Activated B cell treated with CpG ODN at 0.5 μM for 24 hours (primary cell): ENCODE results near the gene GAL3ST1. TPM values are rescaled to one million over a fixed set of nuclear protein-coding genes. Genes with fewer than 3 reads are reported as not detected.

Experiments used
- ATAC-seq: fragments of 200-7000 bp; cut with Tn5 transposase; one replicate; pipeline ENCODE4 v1.10.0; 2021; ENCODE audit warnings: low read depth, mild to moderate bottlenecking, moderate library complexity
- CTCF ChIA-PET: fragments of 350-600 bp; sonication (Branson Sonifier 250); formaldehyde crosslinking; loops from one replicate; lab custom pipeline; 2021; ENCODE audit warnings: antibody characterized with exemption; lab: Charles Lee
- POLR2A ChIA-PET: fragments of 350-600 bp; sonication (Branson Sonifier 250); formaldehyde crosslinking; loops from one replicate; lab custom pipeline; 2021; ENCODE audit warnings: antibody characterized with exemption; lab: Charles Lee
- DNase-seq: peaks from one replicate; pipeline ENCODE4 v3.0.0; 2022
- H3K27ac Mint-ChIP-seq: one replicate; pipeline ENCODE4 v1.8.0; 2020; ENCODE audit warnings: mixed read lengths
- H3K27me3 Mint-ChIP-seq: one replicate; pipeline ENCODE4 v1.8.0; 2021; ENCODE audit warnings: mixed read lengths
- H3K36me3 Mint-ChIP-seq: one replicate; pipeline ENCODE4 v1.8.0; 2021; ENCODE audit warnings: low read depth, mixed read lengths
- H3K4me1 Mint-ChIP-seq: one replicate; pipeline ENCODE4 v1.8.0; 2021; ENCODE audit warnings: mixed read lengths
- H3K4me3 Mint-ChIP-seq: one replicate; pipeline ENCODE4 v1.8.0; 2020; ENCODE audit warnings: mild to moderate bottlenecking, mixed read lengths
- H3K9me3 Mint-ChIP-seq: one replicate; pipeline ENCODE4 v1.8.0; 2020; ENCODE audit warnings: mixed read lengths
- intact Hi-C: fragments of 100-400 bp; cut with micrococcal nuclease; formaldehyde crosslinking; loops from one replicate; pipeline ENCODE4 v1.15.1; 2024
- total RNA-seq: library from RNA; stranded (reverse); gene quantifications from 2 replicates; pipeline ENCODE4 v1.2.3, GENCODE V29; 2022
- TF ChIP-seq, protein P1 (sequence below): fragments of 200-600 bp; IDR thresholded peaks from one replicate; pipeline ENCODE4 v1.8.0; 2022; ENCODE audit warnings: antibody characterized with exemption, mild to moderate bottlenecking

The GAL3ST1 gene
- total RNA-seq, 1 donor from 2014 or later = not detected

DNA sequence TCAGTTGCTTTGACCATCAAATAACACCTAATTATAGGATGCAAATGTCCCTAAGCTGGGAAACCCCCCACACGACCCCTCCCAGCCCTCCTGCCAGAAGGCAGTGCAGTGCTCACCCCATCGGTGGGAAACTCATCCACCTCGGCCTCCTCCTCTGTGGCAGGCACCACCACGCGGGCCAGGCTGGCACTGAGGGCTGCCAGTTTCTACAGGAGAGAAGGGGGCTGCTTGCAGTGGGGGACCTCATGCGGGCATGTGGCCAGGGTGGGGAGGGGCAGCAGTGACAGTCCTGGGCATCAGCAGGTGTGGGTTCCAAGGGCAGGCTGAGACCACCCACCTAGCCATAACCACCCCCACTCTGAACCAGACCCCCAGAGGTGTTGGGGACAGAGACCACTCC is 6.4 kb upstream of the GAL3ST1 start:
- ChIA-PET CTCF (no interaction called here), POLR2A (interaction anchor here (1.3 kb wide), 1 partner anchor 10 kb away, joined by 3 read pairs; no protein-coding TSS in a partner anchor)
- Mint-ChIP-seq H3K27me3 (no peaks in the 10 kb centered on the region), H3K36me3 (peaks cover 95% of the 10 kb centered on the region), H3K4me3 (no peak overlapping the region), H3K4me1 (peaks cover 2% of the 10 kb centered on the region), H3K9me3 (no peaks in the 10 kb centered on the region), H3K27ac (no peak overlapping the region)
- ATAC-seq (no peak), DNase-seq (no peak)
- TF ChIP-seq, protein P1, sequence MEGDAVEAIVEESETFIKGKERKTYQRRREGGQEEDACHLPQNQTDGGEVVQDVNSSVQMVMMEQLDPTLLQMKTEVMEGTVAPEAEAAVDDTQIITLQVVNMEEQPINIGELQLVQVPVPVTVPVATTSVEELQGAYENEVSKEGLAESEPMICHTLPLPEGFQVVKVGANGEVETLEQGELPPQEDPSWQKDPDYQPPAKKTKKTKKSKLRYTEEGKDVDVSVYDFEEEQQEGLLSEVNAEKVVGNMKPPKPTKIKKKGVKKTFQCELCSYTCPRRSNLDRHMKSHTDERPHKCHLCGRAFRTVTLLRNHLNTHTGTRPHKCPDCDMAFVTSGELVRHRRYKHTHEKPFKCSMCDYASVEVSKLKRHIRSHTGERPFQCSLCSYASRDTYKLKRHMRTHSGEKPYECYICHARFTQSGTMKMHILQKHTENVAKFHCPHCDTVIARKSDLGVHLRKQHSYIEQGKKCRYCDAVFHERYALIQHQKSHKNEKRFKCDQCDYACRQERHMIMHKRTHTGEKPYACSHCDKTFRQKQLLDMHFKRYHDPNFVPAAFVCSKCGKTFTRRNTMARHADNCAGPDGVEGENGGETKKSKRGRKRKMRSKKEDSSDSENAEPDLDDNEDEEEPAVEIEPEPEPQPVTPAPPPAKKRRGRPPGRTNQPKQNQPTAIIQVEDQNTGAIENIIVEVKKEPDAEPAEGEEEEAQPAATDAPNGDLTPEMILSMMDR = no peak
- intact Hi-C loops = no loop called here

DNA sequence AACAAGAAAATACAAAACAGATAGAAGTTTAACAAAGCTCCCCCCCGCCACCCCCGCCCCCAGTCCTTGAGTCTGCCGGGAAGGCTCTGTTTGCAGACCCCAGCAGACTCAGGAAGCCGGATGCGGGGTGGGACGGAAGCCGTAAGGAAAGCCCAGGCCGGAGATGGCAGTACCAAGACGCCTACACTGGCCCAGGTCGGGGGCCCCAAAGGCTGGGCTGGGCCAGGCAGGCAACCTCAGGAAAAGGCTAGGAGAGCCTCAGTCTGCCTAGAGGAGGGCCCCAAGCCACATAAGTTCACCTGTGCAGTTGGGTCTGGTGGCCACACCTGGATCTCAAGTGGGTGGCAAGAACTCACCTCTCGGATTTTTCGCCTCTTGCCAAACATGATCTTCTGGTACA is 4.0 kb upstream of the GAL3ST1 start:
- DNase-seq (no peak), ATAC-seq (no peak)
- H3K36me3 Mint-ChIP-seq = peaks cover 78% of the 10 kb centered on the region
- TF ChIP-seq, protein P1 = no peak
- H3K4me1 Mint-ChIP-seq = peaks cover 8% of the 10 kb centered on the region
- ChIA-PET CTCF (no interaction called here), POLR2A (no interaction called here)
- H3K27ac Mint-ChIP-seq = no peak overlapping the region
- H3K9me3 Mint-ChIP-seq = no peaks in the 10 kb centered on the region
- H3K4me3 Mint-ChIP-seq = no peak overlapping the region
- intact Hi-C loops = no loop called here
- H3K27me3 Mint-ChIP-seq = no peaks in the 10 kb centered on the region

DNA sequence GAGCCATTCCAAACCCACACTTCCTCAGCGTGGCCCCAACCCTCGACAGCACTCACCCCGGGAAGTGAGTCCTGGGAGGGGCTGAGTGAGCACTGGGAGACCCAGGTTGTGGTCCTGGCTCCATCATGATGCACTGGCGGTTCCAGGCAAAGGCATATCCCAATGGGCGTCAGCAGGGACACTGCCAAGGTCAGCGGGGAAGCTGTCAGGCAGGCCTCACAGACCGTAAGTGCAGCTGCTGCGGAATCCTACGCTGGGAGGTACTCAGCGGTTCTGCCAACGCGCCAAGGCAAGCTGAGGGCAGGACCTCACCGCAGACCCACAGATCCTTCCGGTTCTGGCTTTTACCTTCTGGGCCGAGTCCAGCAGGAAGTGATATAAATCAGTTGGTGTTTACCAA is 1.4 kb upstream of the GAL3ST1 start:
- no peak overlapping the region for H3K27ac Mint-ChIP-seq
- no peak overlapping the region for H3K4me3 Mint-ChIP-seq
- intact Hi-C loops = no loop called here
- TF ChIP-seq, protein P1 = no peak
- H3K9me3 Mint-ChIP-seq = no peaks in the 10 kb centered on the region
- DNase-seq (no peak), ATAC-seq (no peak)
- H3K36me3 Mint-ChIP-seq = peaks cover 55% of the 10 kb centered on the region
- peaks cover 8% of the 10 kb centered on the region for H3K4me1 Mint-ChIP-seq
- ChIA-PET POLR2A (no interaction called here), CTCF (no interaction called here)
- no peaks in the 10 kb centered on the region for H3K27me3 Mint-ChIP-seq

DNA sequence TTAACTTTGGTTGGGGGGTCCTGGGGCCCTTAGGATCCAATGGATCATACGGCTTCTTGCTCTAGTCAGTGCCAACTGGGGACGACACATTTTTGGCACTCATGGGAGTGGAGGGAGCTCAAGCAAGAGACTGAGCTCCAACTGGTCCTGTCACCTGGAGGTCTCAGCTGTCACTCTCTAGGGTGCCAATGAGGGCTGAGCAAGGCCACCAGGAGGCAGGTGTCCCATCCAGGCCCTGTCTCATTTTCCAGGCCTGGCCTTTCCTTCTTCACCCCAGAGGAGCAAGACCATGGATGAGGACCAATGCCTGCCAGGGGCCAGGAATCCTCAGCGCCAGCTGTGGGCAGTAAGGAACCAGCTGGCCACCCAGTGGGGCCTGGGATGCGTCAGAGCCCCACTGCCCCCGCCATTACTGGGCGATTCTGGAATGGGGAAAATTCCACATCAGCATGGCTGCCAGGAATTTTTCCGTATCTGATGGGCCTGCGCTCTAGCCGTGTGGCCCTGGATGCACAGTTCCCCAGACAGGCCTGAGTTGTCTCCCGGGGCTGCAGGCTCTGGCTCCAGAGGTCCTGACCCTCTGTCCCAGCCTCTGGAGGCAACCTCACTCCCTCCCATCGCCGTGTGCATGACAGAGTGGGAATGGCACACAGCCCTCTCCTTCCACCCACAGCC is 669 bp upstream of the GAL3ST1 start:
- DNase-seq (no peak), ATAC-seq (no peak)
- Mint-ChIP-seq H3K27me3 (no peaks in the 10 kb centered on the region), H3K36me3 (peaks cover 48% of the 10 kb centered on the region), H3K4me3 (no peak overlapping the region), H3K27ac (no peak overlapping the region), H3K9me3 (no peaks in the 10 kb centered on the region), H3K4me1 (peaks cover 8% of the 10 kb centered on the region)
- intact Hi-C loops = no loop called here
- ChIA-PET CTCF (no interaction called here), POLR2A (no interaction called here)
- TF ChIP-seq, protein P1 = no peak

DNA sequence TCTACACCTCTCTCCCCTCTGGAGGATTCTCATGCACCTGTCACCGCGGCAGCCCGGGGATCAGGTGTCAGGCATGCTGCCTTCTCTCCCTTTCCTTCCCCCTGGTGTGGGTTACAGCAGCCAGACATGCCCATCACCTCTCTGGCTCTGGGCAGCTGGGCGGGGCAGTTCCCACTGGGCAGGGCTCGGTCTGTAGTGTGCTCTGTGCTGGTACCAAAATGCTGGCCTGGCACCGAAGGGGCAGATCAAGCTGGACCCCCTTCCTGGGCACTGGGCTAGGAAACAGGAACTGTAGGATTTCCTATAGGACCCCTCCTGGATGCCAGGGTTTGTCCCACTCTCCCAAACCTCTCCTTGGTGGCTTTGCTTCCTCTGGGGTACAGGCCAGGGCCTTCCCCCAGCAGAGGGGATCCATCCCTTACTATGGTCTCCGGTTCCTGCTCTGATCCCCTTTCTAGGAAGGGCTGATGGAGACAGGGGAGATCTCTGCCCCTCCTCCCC is 821 bp downstream of the GAL3ST1 start:
- H3K27me3 Mint-ChIP-seq = no peaks in the 10 kb centered on the region
- POLR2A ChIA-PET = no interaction called here

More for the DNA sequence above, 821 bp downstream of the GAL3ST1 start:
- Mint-ChIP-seq H3K4me1 (peaks cover 8% of the 10 kb centered on the region), H3K36me3 (peaks cover 33% of the 10 kb centered on the region), H3K27ac (no peak overlapping the region), H3K4me3 (no peak overlapping the region), H3K9me3 (no peaks in the 10 kb centered on the region)
- DNase-seq = no peak
- CTCF ChIA-PET = no interaction called here
- intact Hi-C loops = no loop called here
- no peak for ATAC-seq
- TF ChIP-seq, protein P1 = no peak
